Lung (tissue), 12 donors: ENCODE measurements around the gene ATP11A. TPM values are rescaled to one million over a fixed set of nuclear protein-coding genes. Genes with fewer than 3 reads are reported as not detected.

ENCODE experiments used
- ATAC-seq: fragments of 200-7000 bp; cut with Tn5 transposase; one replicate; pipeline ENCODE4 v1.9.1; 2020; ENCODE audit warnings: moderate number of reproducible peaks; ENCODE audit not compliant: insufficient read depth, low FRiP score
- DNase-seq, 3 donors: peaks; one replicate each; pipeline ENCODE4 v3.0.0-alpha.2; 2013 to 2017
- H3K27ac ChIP-seq, 2 donors: one replicate each; pipeline ENCODE4 v1.5.1; 2013; ENCODE audit warnings: mild to moderate bottlenecking in 2 of 2, moderate library complexity in 2 of 2, control low read depth in 1 of 2, inconsistent platforms in 1 of 2, low read depth in 1 of 2, low read length in 1 of 2
- H3K27me3 ChIP-seq, 3 donors: one replicate each; pipeline ENCODE4 v1.5.1; 2013; ENCODE audit warnings: low read length in 2 of 3; ENCODE audit not compliant: control insufficient read depth in 3 of 3, insufficient read depth in 3 of 3
- H3K36me3 ChIP-seq, 4 donors: one replicate each; pipeline ENCODE4 v1.5.1; 2013; ENCODE audit warnings: low read length in 4 of 4, mild to moderate bottlenecking in 1 of 4, moderate library complexity in 1 of 4; ENCODE audit not compliant: control insufficient read depth in 4 of 4, insufficient read depth in 4 of 4
- H3K4me1 ChIP-seq, 5 donors: one replicate each; pipeline ENCODE4 v1.5.1; 2013; ENCODE audit warnings: low read length in 5 of 5, mild to moderate bottlenecking in 2 of 5, moderate library complexity in 1 of 5; ENCODE audit not compliant: control insufficient read depth in 5 of 5, insufficient read depth in 5 of 5
- H3K4me3 ChIP-seq: one replicate; pipeline ENCODE4 v1.5.1; 2013; ENCODE audit warnings: mild to moderate bottlenecking, control low read depth, moderate library complexity
- H3K9ac ChIP-seq, 2 donors: one replicate each; pipeline ENCODE4 v1.5.1; 2013; ENCODE audit warnings: low read length in 2 of 2, control low read depth in 1 of 2; ENCODE audit not compliant: insufficient read depth in 1 of 2
- H3K9me3 ChIP-seq, 4 donors: one replicate each; pipeline ENCODE4 v1.5.1; 2013; ENCODE audit warnings: low read length in 3 of 4, mild to moderate bottlenecking in 1 of 4, moderate library complexity in 1 of 4; ENCODE audit not compliant: control insufficient read depth in 4 of 4, insufficient read depth in 3 of 4
- WGBS, 2 donors: extraction: QIAGEN DNeasy Blood & Tissue Kit; methylation state at CpG; one replicate each; pipeline ENCODE4 v1.1.7; 2013; 5-methylcytosine and 5-hydroxymethylcytosine counted together
- polyA plus RNA-seq, 2 donors: library from polyadenylated mRNA; stranded (reverse); fragments of 200-250 nt; gene quantifications; one replicate each; pipeline ENCODE4 v1.2.1, GENCODE V29; 2013
- total RNA-seq, 2 donors: library from RNA; depleted of rRNA in 1 of 2; stranded (reverse); fragments of >200 nt in 1 of 2; gene quantifications; one replicate each; pipeline ENCODE4 v1.2.1, GENCODE V29; 2014 to 2021
- TF ChIP-seq, protein P1 (sequence below): IDR thresholded peaks from 2 replicates; pipeline ENCODE4 v1.5.1; 2012; ENCODE audit warnings: mild to moderate bottlenecking; ENCODE audit errors: control extremely low read depth, extremely low read depth
- donor health status: control.
- donor health status: control.
- donor health status: Bipolar disorder and iron deficiency.
- donor health status: healthy.
- donor health status: DM: yes; HTN: yes; CAD: no.

Gene ATP11A
- total and polyA plus RNA-seq, 4 donors: 46.3 to 317 (median 162) TPM

DNA sequence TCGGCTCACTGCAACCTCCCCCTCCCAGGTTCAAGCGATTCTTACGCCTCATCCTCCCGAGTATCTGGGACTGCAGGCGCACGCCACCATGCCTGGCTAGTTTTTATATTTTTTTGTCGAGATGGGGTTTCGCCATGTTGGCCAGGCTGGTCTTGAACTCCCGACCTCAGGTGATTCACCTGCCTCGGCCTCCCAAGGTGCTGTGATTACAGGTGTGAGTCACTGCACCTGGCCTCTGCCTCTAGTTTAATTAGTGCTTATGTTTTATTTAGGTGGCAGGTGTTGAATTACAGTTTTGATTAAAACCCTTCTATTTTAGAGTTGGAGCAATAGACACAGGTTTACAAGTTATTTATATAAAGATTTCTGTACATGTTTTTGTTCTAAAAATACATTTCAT, 42.8 kb downstream of the ATP11A start:
- Histone ChIP-seq H3K27ac (no peak overlapping the region), H3K4me3 (no peak overlapping the region), H3K27me3 (no peaks in the 10 kb centered on the region), H3K36me3 (peaks cover 0 to 4% (median 0%) of the 10 kb centered on the region in 4 donors), H3K4me1 (peaks cover 0 to 19% (median 12%) of the 10 kb centered on the region in 5 donors), H3K9me3 (no peaks in the 10 kb centered on the region), H3K9ac (no peak overlapping the region)
- TF ChIP-seq, protein P1, sequence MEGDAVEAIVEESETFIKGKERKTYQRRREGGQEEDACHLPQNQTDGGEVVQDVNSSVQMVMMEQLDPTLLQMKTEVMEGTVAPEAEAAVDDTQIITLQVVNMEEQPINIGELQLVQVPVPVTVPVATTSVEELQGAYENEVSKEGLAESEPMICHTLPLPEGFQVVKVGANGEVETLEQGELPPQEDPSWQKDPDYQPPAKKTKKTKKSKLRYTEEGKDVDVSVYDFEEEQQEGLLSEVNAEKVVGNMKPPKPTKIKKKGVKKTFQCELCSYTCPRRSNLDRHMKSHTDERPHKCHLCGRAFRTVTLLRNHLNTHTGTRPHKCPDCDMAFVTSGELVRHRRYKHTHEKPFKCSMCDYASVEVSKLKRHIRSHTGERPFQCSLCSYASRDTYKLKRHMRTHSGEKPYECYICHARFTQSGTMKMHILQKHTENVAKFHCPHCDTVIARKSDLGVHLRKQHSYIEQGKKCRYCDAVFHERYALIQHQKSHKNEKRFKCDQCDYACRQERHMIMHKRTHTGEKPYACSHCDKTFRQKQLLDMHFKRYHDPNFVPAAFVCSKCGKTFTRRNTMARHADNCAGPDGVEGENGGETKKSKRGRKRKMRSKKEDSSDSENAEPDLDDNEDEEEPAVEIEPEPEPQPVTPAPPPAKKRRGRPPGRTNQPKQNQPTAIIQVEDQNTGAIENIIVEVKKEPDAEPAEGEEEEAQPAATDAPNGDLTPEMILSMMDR: no peak
- DNase-seq (no peak), ATAC-seq (no peak)
- WGBS, 2 donors: 90% methylated on average over 10 of the region's 10 CpGs

DNA sequence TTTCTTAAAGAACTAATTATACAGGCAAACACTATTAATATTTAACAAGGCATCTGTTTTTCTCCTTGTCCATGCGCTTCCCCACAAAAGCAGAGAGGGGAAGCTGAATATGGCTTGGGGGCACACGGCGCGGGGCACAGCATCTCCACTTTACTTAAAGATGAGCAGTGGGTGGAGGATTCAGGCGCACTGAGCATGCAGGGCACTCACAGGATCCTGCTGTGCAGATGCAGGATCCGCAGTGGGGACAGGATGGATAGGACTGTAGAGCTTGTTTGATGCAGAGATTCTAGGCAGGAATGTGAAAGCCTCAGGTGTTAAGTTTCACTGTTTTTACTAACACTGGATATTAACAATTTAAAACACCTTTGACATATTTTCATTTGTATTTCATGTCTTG, 43.3 kb downstream of the ATP11A start:
- no peak overlapping the region for H3K4me3 ChIP-seq
- DNase-seq (no peak), ATAC-seq (no peak)
- H3K9me3 ChIP-seq: no peaks in the 10 kb centered on the region
- H3K9ac ChIP-seq: peak overlapping the region in 1 of 2 donors; percentile 27
- H3K36me3 ChIP-seq: peaks cover 0 to 4% (median 0%) of the 10 kb centered on the region in 4 donors
- TF ChIP-seq, protein P1: no peak
- peaks cover 0 to 19% (median 8%) of the 10 kb centered on the region in 5 donors for H3K4me1 ChIP-seq
- no peaks in the 10 kb centered on the region for H3K27me3 ChIP-seq
- no peak overlapping the region for H3K27ac ChIP-seq
- WGBS, 2 donors: 85 to 90% methylated on average over 6 of the region's 6 CpGs

DNA sequence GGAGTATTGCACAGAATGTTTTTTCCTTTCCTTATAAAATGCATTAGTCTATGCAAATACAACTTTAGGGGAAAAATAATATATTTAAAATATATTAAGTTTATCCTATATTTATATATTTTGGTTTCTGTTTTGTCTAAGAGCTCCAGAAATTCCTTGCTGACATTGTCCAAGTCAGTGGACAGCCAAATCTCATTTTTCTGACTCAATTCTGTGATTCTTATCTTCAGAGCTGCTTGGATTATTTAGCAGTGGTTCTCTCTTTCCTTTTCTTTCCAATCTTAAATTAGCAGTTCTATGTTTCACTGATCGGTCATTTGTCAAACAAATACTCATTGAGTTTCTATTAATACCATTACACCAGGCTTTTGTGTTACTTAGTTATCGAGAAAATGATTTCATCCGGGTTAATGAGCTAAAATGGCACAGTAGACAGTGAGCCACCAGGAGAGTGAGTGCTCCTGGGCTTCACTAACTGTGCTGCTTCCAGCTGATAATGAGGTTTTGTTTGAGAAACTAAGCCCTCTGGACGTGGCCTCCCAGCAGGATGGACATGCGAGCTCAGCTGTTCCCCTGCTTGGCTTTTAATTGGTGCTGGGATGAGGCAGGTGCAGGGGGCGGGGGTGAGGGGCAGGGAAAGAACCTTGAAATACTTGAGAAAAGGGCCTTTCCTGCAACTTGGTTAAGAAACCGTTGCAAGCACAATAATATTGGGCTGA, 44.0 kb downstream of the ATP11A start:
- no peaks in the 10 kb centered on the region for H3K27me3 ChIP-seq
- 68 to 87% methylated on average over 7 of the region's 7 CpGs for WGBS, 2 donors
- H3K27ac ChIP-seq: peak overlapping the region in 1 of 2 donors; percentile 37
- ATAC-seq: no peak
- H3K9me3 ChIP-seq: no peaks in the 10 kb centered on the region
- DNase-seq: no peak
- peaks cover 0 to 19% (median 9%) of the 10 kb centered on the region in 5 donors for H3K4me1 ChIP-seq
- peak overlapping the region in 1 of 2 donors; percentile 27 for H3K9ac ChIP-seq
- TF ChIP-seq, protein P1: no peak
- H3K4me3 ChIP-seq: no peak overlapping the region
- peaks cover 0 to 4% (median 0%) of the 10 kb centered on the region in 4 donors for H3K36me3 ChIP-seq
